C4-2B (cell line): ENCODE measurements around the gene CENPN.

Experiments used
- CTCF ChIP-seq: fragments of 450-650 bp; conservative IDR thresholded peaks from 2 replicates; pipeline ENCODE4 v1.5.1; 2017; ENCODE audit warnings: mild to moderate bottlenecking
- ZFX ChIP-seq: fragments of 450-650 bp; IDR thresholded peaks from 2 replicates; pipeline ENCODE4 v1.6.1; 2017

GRCh38 chr16:80991792-80992430 is 15.1 kb upstream of the CENPN start:
- TF ChIP-seq CTCF (no peak), ZFX (no peak)
